HuH-7 (cell line): ENCODE data around the gene MEFV.
"Not testable (repeated sequence)": the region's sequence is repeated elsewhere in the genome, so short reads cannot be mapped to it uniquely, and the experiment has no call there.

Source experiments
- DNase-seq: peaks from one replicate; pipeline ENCODE4 v3.0.0; 2011; ENCODE audit warnings: low spot score

Gene MEFV

DNA sequence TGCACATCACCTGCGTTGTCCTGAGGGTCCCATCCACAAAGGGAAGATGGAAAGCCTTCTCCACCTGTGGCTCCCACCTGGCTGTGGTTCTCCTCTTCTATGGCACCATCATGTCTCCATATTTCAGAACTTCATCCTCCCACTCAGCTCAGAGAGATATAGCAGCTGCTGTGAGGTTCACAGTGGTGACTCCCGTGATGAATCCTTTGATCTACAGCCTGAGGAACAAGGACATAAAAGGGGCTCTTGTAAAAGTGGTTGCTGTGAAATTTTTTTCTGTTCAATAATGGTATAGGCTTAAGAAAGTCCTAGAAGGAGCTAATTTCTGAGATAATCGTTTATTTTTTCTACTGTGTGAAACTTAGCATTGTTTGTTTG is 40.2 kb downstream of the MEFV start:
- no peak for DNase-seq

DNA sequence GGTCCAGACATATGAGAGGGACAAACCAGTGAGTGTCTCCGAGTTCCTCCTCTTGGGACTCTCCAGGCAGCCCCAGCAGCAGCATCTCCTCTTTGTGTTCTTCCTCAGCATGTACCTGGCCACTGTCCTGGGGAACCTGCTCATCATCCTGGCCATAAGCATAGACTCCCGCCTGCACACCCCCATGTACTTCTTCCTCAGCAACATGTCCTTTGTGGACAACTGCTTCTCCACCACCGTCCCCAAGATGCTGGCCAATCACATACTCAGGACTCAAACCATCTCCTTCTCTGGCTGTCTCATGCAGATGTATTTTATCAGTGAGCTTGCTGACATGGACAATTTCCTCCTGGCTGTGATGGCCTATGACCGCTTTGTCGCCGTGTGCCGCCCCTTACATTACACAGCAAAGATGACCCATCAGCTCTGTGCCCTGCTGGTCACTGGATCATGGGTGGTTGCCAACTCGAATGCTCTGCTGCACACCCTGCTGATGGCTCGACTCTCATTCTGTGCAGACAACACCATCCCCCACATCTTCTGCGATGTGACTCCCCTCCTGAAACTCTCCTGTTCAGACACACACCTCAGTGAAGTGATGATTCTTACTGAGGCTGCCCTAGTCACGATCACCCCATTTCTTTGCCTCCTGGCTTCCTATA is 40.7 kb downstream of the MEFV start:
- DNase-seq = no peak

DNA sequence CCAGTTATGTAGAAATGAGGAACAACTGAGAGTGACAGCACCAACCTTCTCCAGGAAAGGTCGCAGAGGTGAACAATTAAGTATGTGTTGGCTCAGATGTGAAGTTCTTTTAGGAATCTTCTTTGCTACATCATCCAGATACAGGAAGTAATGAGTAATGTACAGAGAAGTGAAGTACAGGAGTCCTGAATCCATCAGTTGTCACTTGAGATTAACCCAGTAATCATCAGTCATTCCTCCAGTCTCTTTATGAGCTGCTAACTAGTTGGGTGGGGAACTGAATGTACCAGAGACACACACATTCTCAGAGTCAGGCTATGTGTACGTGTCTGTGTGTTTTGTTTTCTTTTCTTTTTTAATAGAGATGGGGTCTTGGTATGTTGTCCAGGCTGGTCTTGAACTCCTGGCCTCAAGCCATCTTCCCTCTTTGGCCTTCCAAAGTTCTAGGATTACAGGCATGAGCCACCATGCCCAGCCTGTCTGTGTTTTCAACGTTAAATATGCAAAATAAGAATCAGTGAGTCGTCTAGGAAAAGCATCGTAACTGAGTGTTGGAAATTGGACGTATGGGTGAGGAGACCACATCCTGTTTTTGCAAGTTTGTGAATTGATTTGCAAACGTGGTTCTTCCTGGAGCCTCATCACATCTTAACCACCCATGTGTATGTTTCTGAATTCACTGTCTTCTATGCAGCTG is 41.4 kb downstream of the MEFV start:
- no peak for DNase-seq

DNA sequence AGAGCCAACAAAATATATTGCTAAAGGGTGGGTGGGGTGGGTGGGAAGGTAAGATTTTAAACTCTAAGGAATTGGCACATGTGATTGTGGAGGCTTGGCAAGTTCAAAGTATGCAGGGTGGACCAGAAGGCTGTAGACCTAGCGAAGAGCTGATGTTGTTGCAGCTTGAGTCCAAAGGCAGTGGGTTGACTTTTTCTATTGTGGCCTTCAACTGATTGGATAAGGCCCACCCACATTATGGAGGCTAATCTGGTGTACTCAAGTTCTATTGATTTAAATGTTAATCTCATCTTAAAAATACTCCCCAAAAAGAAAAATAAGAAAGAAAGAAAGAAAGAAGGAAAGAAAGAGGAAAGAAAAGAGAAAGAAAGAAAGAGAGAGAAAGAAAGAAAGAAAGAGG is 43.9 kb downstream of the MEFV start:
- DNase-seq = no peak

DNA sequence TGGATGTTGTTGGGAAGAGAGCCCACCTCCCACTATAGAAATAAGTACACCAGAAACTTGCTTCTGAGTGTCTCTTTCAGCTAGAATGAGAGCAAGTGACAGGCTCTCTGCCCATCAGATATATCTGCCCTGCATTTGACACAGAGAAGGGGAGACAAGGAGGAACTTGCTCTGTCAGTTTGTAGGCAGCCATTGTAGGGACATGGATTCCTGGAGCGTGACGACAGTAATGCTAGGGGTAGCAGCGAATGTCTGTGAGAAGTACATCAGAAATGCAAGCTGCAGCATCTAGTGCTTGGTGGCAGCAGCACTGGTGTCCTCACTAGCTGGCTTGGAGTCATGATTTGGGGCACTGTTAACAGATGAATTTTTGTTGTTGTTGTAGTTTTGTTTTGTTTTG is 44.4 kb downstream of the MEFV start:
- no peak for DNase-seq

GRCh38 chr16:3207086-3207953 is 49.1 kb downstream of the MEFV start:
- DNase-seq = no peak

- DNase-seq = not testable (repeated sequence)
These were observed 50.5 kb downstream of the MEFV start for GRCh38 chr16:3205939-3206338.

DNA sequence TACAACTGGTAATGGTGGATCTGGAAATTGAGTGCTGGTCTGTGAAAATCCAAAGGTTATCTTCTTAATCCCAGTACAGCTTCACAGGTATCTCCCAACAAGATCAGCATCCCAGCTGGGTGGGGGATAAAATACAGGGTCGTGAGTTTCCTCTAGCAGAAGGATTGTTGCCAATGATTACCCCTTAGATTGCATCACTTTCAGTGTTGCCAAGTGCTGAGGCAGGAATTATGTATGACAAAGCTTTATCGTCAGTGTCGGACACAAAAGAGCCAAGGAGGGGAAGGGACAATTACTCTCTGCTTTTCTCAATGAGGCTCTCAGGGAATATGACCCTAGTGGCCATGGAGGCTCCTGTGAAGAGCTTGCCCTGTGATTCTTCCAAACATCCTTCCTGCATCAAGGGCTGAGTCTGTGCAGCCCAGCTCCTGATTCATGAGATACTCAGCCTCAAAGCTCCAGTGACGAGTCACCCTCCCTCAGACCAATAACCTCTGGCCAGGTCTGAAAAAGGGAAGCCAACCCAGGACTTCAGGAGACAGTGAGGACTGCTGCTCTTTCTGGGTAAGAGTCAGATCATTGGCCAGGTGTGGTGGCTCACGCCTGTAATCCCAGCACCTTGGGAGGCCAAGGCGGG is 53.4 kb downstream of the MEFV start:
- no peak for DNase-seq

GRCh38 chr16:3198334-3199072 is 57.9 kb downstream of the MEFV start:
- DNase-seq = no peak

GRCh38 chr16:3197694-3198333 is 58.6 kb downstream of the MEFV start:
- not testable (repeated sequence) for DNase-seq

GRCh38 chr16:3195975-3196374 is 60.5 kb downstream of the MEFV start:
- DNase-seq = no peak

DNA sequence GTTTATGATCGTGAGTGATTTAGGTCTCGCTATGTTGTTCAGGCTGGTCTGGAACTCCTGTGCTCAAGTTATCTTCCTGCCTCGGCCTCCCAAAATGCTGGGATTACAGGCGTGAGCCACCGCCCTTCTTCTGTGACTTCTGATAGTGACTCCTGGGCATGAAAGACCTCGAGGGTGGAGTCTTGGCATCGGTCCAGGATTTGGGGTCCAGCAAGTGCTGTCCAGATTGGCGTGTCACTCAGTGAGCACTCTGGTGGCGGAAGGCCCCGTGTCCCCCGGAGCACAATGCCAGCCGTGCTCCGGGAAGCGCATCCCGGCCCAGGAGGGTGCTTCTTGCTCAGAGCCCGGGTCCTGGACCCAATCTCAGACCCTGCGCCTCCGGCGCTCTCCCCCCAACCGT is 61.6 kb downstream of the MEFV start:
- no peak for DNase-seq

DNA sequence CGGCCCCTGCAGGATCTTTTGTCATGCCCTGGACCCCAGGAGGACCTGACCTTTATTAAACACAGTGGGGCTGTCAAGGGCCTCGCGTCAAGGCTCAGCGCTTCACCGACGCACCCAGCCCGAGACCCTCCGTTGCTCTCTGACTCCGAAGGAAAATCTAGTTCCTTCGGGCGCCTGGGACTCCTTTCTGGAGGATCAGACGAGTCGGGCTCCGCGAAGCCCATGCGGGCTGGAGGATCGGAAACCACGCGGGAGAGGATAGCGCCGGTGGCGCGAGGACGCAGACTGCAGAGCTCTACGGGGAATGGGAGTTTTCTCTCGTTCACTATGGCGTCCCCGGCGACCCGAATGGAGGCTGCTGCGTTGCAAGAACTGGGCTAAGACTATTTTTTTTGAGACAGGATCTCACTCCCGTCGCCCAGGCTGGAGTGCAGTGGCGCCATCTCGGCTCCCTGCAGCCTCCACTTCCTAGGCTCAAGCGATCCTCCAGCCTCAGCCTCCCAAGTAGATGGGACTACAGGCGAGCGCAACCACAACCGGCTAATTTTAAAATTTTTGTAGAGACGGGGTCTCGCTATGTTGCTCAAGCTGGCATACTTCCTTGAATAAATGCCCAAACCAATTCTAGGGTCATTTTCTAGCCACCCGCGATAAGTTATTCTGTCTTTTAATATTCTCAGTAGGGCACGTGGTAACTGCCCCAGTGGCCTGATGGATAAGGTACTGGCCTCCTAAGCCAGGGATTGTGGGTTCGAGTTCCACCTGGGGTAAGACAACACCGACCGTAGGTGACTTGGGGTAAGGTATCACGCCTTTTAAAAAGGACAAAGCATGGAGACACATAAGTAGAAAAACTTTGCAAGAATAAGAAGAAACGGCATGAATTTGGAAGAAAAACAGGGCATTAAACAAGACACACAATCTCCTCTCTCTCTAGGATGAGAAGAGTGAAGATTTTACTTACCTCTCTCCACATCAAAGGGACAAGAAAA is 62.9 kb downstream of the MEFV start:
- no peak for DNase-seq

DNA sequence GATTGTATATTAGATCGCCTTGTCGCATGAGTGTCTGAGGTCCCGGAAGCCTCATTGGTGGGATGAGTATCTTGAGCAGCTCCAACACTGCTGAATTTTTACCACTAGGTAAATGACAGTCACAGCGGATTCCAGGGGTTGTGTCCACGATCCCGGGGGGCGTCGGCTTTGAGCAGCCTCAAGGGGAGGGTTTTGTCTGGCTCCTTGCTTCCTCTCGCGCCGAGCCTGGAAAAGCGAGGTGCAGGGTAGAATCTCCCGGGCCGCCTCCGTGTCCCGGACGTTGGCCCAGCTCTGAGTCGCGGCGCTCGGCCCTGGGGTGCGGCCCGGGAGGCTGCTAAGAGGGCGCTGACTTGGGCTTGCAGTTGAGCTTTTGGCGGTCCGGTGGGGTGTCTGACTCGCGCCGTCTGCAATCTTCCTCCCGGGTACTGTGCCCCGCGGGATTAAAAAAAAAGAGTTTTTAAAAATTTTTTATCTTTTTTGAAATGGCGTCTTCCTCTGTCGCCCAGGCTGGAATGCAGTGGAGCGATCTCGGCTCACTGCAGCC is 63.9 kb downstream of the MEFV start:
- DNase-seq = no peak
